HCT116 (cell line): ENCODE results near the gene ADGRL3.

Source experiments
- CBX3 ChIP-seq: IDR thresholded peaks from 2 replicates; pipeline ENCODE4 v1.6.1; 2012; ENCODE audit warnings: low read depth
- CTCF ChIP-seq, 3 experiments: fragments of 200-600 bp in 1 of 3; sonication (generic) in 1 of 3; IDR thresholded peaks in 2 of 3; conservative IDR thresholded peaks in 1 of 3; 2 replicates each; pipeline ENCODE4 v1.5.1; 2012 to 2017; ENCODE audit warnings: low read depth in 2 of 3, low read length in 2 of 3, antibody characterized with exemption in 1 of 3, borderline replicate concordance in 1 of 3, control low read depth in 1 of 3, mild to moderate bottlenecking in 1 of 3, mixed read lengths in 1 of 3, mixed run types in 1 of 3, moderate library complexity in 1 of 3; ENCODE audit not compliant: insufficient read depth in 1 of 3
- EGR1 ChIP-seq: IDR thresholded peaks from 2 replicates; pipeline ENCODE4 v1.6.1; 2012; ENCODE audit warnings: low read depth
- EZH2 ChIP-seq: fragments of 200-600 bp; sonication (generic); IDR thresholded peaks from 2 replicates; pipeline ENCODE4 v1.6.1; 2017; ENCODE audit warnings: antibody characterized with exemption, mixed run types
- EZH2phosphoT487 ChIP-seq: fragments of 200-600 bp; IDR thresholded peaks from 2 replicates; pipeline ENCODE4 v1.6.1; 2018; ENCODE audit warnings: antibody characterized with exemption, borderline replicate concordance
- JUND ChIP-seq: IDR thresholded peaks from 2 replicates; pipeline ENCODE4 v1.6.1; 2012
- POLR2A ChIP-seq: IDR thresholded peaks from 2 replicates; pipeline ENCODE4 v1.7.0; 2011; ENCODE audit warnings: borderline replicate concordance; ENCODE audit not compliant: insufficient read depth, insufficient read length; ENCODE audit errors: extremely low read depth
- RAD21 ChIP-seq: IDR thresholded peaks from 2 replicates; pipeline ENCODE4 v1.6.1; 2012; ENCODE audit warnings: low read depth, mild to moderate bottlenecking
- SIN3A ChIP-seq: IDR thresholded peaks from 2 replicates; pipeline ENCODE4 v1.6.1; 2012; ENCODE audit warnings: low read depth
- SP1 ChIP-seq: IDR thresholded peaks from 2 replicates; pipeline ENCODE4 v1.6.1; 2012; ENCODE audit warnings: low read depth
- TCF7L2 ChIP-seq: IDR thresholded peaks from 2 replicates; pipeline ENCODE4 v1.7.0; 2011; ENCODE audit warnings: borderline replicate concordance, inconsistent platforms; ENCODE audit not compliant: insufficient read depth, insufficient read length; ENCODE audit errors: extremely low read depth
- YY1 ChIP-seq: IDR thresholded peaks from 2 replicates; pipeline ENCODE4 v1.6.1; 2011; ENCODE audit warnings: low read length, low read depth, moderate library complexity, mild to moderate bottlenecking; ENCODE audit not compliant: insufficient replicate concordance; ENCODE audit errors: extremely low read depth
- ZNF274 ChIP-seq: fragments of 200-500 bp; sonication (Bioruptor generic); IDR thresholded peaks from 2 replicates; pipeline ENCODE4 v1.6.1; 2014; ENCODE audit warnings: mild to moderate bottlenecking, low read depth, low read length, inconsistent platforms
- TF ChIP-seq, protein P1 (sequence below): IDR thresholded peaks from 2 replicates; pipeline ENCODE4 v1.6.1; 2012

- TF ChIP-seq EZH2 (no peak), CTCF (IDR thresholded peaks at IDR 0.05 in 2 of 3, conservative IDR thresholded peaks at IDR 0.05 in 1 of 3; ENCODE audit: borderline replicate concordance in 1 of 3, insufficient read depth in 1 of 3, low read depth in 2 of 3, low read length in 2 of 3) (no peak), POLR2A (no peak), CBX3 (no peak), YY1 (no peak), RAD21 (no peak), EZH2phosphoT487 (no peak), EGR1 (no peak), TCF7L2 (no peak), SIN3A (no peak), ZNF274 (no peak), JUND (no peak), SP1 (no peak)
- TF ChIP-seq, protein P1, sequence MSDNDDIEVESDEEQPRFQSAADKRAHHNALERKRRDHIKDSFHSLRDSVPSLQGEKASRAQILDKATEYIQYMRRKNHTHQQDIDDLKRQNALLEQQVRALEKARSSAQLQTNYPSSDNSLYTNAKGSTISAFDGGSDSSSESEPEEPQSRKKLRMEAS = no peak
Observed at GRCh38 chr4:62053974-62054373, 853.8 kb downstream of the ADGRL3 start.
